ENCODE results near the gene CD1D.
"Not testable (repeated sequence)": the region's sequence is repeated elsewhere in the genome, so short reads cannot be mapped to it uniquely, and the experiment has no call there.

CD1D gene

DNA sequence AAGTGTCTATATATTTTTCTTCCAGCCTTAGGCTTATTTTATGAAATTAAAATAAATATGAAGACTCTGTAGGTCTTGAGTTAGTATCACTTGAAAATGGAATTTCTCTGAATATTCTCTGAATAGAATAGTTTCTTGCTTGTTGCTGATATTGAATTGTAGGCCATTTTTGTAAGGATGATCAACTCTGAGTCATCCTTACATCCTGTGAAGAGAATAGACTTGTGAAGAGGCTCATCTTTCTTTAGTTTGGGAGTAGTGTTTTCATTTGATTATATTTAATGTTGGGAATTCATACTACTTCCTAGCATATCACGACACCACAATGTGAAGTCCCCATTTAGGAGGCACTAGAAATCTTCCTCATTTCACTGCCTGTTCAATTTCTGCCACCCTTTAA is 27.5 kb upstream of the CD1D start:
- Histone ChIP-seq H3K9me3 (ENCODE audit: control insufficient read depth, low read length) (no peaks in the 10 kb centered on the region), H3K4me3 (ENCODE audit: low read length) (no peak overlapping the region), H3K27me3 (ENCODE audit: control insufficient read depth, insufficient read depth, low read length) (peaks cover 3% of the 10 kb centered on the region), H3K36me3 (ENCODE audit: control insufficient read depth, insufficient read depth, low read length) (no peaks in the 10 kb centered on the region), H3K4me1 (ENCODE audit: control insufficient read depth, insufficient read depth, low read length) (no peaks in the 10 kb centered on the region), H3K9ac (ENCODE audit: low read length) (no peak overlapping the region)

DNA sequence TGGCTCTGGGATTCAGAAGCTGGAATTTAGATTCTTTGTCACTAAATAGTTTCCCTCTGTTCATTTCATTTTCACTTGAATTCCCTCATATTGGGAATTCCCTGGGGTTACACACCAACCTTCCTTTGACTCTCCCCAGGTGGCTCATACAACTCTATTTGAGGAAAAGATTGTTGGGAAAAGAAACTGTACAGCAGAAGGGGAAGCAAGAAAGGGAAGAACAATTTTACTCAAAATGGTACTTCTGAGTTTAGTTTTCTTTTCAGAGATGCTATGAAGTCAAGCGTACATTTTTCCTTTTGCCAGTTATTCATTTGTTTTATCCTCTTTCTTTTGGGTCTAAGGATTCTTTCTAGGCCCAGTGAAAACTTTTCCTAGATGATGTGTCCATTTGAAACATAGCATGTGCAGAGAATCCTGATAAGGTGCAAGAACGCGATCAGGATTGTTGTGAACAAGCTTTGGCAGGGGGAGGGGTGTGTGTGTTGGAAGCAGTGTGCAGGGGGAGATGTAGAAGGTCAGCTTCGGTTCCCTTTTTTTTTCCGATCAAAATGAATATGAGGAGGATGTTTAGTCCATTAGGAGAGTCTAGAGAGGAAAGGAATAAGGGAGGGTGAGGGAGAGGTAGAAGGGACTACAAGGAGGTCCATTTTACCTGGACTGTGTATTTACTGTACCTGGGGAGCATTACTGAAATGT is 26.8 kb upstream of the CD1D start:
- H3K27me3 ChIP-seq (ENCODE audit: control insufficient read depth, insufficient read depth, low read length) = peaks cover 3% of the 10 kb centered on the region
- H3K9ac ChIP-seq (ENCODE audit: low read length) = no peak overlapping the region
- no peaks in the 10 kb centered on the region for H3K9me3 ChIP-seq (ENCODE audit: control insufficient read depth, low read length)
- no peaks in the 10 kb centered on the region for H3K36me3 ChIP-seq (ENCODE audit: control insufficient read depth, insufficient read depth, low read length)
- H3K4me3 ChIP-seq (ENCODE audit: low read length) = no peak overlapping the region
- no peaks in the 10 kb centered on the region for H3K4me1 ChIP-seq (ENCODE audit: control insufficient read depth, insufficient read depth, low read length)

DNA sequence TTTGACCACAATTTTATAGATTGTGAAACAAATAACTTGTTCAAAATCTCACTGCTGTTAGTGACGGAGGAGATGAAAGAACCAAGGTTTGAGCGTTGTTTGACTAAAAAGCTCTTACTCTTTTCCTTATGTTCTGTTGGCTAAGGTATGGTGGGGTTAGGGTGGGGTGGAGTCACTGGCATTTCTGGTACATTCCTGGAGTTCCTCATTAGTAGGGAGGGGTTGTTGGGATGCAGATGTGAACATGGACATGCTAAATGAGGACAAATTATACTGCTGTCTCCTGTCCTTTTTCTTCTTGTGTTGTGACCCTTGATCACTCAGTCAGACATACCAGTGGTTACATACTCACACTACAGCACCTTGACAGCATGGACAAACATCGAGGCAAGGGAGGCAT is 26.2 kb upstream of the CD1D start:
- Histone ChIP-seq H3K27me3 (ENCODE audit: control insufficient read depth, insufficient read depth, low read length) (peaks cover 3% of the 10 kb centered on the region), H3K9me3 (ENCODE audit: control insufficient read depth, low read length) (no peaks in the 10 kb centered on the region), H3K4me3 (ENCODE audit: low read length) (no peak overlapping the region), H3K9ac (ENCODE audit: low read length) (no peak overlapping the region), H3K36me3 (ENCODE audit: control insufficient read depth, insufficient read depth, low read length) (no peaks in the 10 kb centered on the region), H3K4me1 (ENCODE audit: control insufficient read depth, insufficient read depth, low read length) (no peaks in the 10 kb centered on the region)

DNA sequence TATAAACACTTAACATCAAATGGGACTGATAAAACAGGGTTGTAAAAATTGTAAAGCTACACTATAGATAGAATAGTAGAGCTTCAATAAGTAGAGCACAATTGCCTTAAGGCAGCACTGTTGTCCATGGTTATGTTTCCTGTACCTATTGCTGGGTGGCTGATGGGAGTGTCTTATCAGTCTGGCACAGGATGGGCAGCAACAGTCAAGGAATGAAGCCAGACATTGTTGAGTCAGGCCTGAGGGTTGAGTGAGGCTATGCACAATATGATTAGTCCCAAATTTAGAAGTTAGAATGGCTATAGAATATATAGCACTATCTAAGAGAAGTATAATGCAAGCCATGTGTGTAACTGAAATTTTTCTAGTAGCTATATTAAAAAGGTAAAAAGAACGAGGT is 25.0 kb upstream of the CD1D start:
- H3K27me3 ChIP-seq (ENCODE audit: control insufficient read depth, insufficient read depth, low read length) = peaks cover 3% of the 10 kb centered on the region
- H3K9ac ChIP-seq (ENCODE audit: low read length) = no peak overlapping the region
- no peaks in the 10 kb centered on the region for H3K36me3 ChIP-seq (ENCODE audit: control insufficient read depth, insufficient read depth, low read length)
- no peaks in the 10 kb centered on the region for H3K9me3 ChIP-seq (ENCODE audit: control insufficient read depth, low read length)
- H3K4me1 ChIP-seq (ENCODE audit: control insufficient read depth, insufficient read depth, low read length) = no peaks in the 10 kb centered on the region
- no peak overlapping the region for H3K4me3 ChIP-seq (ENCODE audit: low read length)

DNA sequence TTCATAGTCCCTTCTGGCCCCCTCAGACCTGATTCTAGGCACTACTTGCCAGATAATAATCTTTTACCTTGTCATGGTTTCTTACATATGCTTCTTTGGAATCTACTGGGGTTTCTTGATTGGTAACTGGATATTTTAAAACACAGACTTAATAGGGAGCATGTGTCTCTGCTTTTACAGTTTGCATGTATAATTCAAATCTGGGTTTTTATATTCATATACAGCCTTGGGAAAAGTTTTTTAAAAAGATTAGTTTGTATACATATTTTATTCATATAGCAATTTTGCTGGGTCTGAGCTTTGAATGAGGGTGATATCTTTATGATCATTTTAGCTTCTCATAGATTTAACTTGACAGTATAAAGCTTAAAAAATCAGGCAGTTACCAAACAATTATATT is 21.1 kb upstream of the CD1D start:
- Histone ChIP-seq H3K4me3 (ENCODE audit: low read length) (no peak overlapping the region), H3K9me3 (ENCODE audit: control insufficient read depth, low read length) (no peaks in the 10 kb centered on the region), H3K27me3 (ENCODE audit: control insufficient read depth, insufficient read depth, low read length) (peaks cover 3% of the 10 kb centered on the region)

DNA sequence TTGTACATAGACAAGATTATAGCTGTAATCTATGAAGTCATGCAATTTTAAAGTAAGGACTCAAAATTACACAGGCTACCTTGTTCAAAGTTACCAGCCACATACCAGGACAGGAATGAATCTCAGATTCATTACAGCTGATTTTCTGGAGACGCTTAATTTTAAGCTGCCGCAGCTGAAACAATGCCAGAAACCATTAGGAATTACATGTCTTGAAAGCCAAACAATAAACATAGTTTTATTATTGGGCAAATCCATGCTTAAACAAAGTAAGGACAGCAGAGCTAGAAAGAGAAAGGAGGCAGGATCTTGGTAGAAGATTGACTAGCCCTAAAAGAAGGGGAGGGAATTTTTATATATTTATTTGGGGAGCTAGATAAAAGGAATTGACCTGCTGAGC is 19.2 kb upstream of the CD1D start:
- no peak overlapping the region for H3K9ac ChIP-seq (ENCODE audit: low read length)
- H3K4me1 ChIP-seq (ENCODE audit: control insufficient read depth, insufficient read depth, low read length) = no peaks in the 10 kb centered on the region
- H3K4me3 ChIP-seq (ENCODE audit: low read length) = no peak overlapping the region
- H3K36me3 ChIP-seq (ENCODE audit: control insufficient read depth, insufficient read depth, low read length) = no peaks in the 10 kb centered on the region
- H3K9me3 ChIP-seq (ENCODE audit: control insufficient read depth, low read length) = no peaks in the 10 kb centered on the region
- no peaks in the 10 kb centered on the region for H3K27me3 ChIP-seq (ENCODE audit: control insufficient read depth, insufficient read depth, low read length)

More for the DNA sequence above, 21.1 kb upstream of the CD1D start:
- Histone ChIP-seq H3K36me3 (ENCODE audit: control insufficient read depth, insufficient read depth, low read length) (no peaks in the 10 kb centered on the region), H3K9ac (ENCODE audit: low read length) (no peak overlapping the region), H3K4me1 (ENCODE audit: control insufficient read depth, insufficient read depth, low read length) (no peaks in the 10 kb centered on the region)

DNA sequence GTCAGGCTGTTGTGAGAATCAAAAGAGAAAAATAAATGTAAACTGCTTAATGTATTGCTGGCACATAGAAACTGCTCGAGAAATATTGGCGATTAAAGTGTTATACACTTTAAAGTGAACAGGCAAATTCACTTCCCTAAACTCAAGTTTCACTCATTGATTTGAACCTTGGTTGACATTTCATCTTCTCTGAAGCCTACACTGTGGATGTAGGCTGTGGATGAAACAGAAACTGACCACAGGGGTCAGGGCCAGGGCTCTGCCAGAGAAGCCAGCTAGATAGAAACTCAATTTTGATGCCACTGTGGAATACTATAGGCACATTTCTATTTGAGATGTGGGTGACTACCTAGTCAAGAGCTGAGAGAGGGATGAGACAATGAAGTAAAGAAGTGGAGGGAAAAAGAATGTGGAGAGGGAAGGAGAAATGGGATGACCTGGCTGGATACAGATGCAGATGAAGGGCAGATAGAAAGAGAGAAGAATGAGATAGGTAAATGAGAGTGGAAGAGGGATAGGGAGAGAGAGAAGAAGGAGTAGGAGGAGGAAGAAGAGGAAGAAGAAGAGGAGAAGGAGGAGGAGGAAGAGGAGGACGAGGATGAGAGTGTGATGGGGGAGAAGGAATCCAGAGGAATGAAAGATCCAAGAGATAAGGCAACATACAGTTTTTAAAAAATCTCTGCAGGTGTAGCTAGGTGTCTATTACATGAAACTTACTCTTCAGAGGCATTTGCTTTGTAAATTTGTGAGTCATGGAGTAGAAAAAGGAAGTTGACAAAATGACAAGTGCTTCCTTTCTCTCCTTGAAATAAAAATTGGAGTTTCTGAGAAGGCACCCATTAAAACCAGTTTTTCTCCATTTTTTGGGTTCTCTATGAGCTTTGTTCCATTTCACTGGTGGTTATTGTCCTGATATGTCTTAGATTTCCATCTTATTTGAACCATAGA is 17.4 kb upstream of the CD1D start:
- H3K36me3 ChIP-seq (ENCODE audit: control insufficient read depth, insufficient read depth, low read length) = no peaks in the 10 kb centered on the region
- no peaks in the 10 kb centered on the region for H3K27me3 ChIP-seq (ENCODE audit: control insufficient read depth, insufficient read depth, low read length)
- H3K9ac ChIP-seq (ENCODE audit: low read length) = no peak overlapping the region
- no peaks in the 10 kb centered on the region for H3K4me1 ChIP-seq (ENCODE audit: control insufficient read depth, insufficient read depth, low read length)
- H3K9me3 ChIP-seq (ENCODE audit: control insufficient read depth, low read length) = no peaks in the 10 kb centered on the region
- no peak overlapping the region for H3K4me3 ChIP-seq (ENCODE audit: low read length)

DNA sequence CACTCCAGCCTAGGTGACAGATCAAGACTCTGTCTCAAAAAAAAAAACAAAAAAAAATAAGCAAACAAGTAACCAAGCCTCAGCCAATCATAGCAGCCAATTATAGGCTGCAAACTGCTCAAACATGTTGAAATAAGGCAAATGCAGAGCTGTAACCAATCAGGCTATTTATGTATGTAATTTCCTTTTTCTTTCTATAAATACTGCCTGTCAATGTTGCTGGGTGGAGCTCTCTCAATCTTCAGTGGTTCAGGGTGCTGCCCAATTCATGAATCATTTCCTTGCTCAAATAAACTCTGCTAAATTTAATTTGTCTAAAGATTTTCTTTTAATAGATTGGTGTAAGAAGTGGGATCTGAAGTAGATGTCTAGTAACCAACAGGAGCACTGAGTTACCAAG is 11.6 kb upstream of the CD1D start:
- H3K36me3 ChIP-seq (ENCODE audit: control insufficient read depth, insufficient read depth, low read length) = no peaks in the 10 kb centered on the region
- H3K27me3 ChIP-seq (ENCODE audit: control insufficient read depth, insufficient read depth, low read length) = no peaks in the 10 kb centered on the region
- no peak overlapping the region for H3K4me3 ChIP-seq (ENCODE audit: low read length)

DNA sequence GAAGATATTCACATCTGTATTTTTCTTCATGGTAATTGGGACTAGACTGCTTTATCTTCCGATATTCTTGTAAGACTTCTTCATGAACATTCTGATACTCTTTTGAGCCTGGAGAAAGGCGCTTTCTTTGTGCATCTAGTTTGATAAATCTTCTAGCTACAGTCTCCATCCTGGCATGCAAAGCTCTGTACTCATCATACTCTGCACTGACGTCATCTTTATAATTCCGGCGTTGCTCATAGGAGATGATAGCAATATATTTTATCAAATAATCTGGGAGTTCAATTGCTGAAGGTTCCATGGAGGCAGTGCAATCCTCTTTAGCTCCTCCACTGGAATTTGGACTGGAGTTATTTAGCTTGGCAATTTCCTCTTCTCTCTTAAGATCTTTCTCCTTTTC is 4.8 kb upstream of the CD1D start:
- H3K9ac ChIP-seq (ENCODE audit: low read length); H3K36me3 ChIP-seq (ENCODE audit: control insufficient read depth, insufficient read depth, low read length); H3K4me3 ChIP-seq (ENCODE audit: low read length); H3K4me1 ChIP-seq (ENCODE audit: control insufficient read depth, insufficient read depth, low read length); H3K9me3 ChIP-seq (ENCODE audit: control insufficient read depth, low read length): not testable (repeated sequence)
- peaks cover 24% of the 10 kb centered on the region for H3K27me3 ChIP-seq (ENCODE audit: control insufficient read depth, insufficient read depth, low read length)

More for the DNA sequence above, 11.6 kb upstream of the CD1D start:
- H3K9ac ChIP-seq (ENCODE audit: low read length) = no peak overlapping the region
- H3K4me1 ChIP-seq (ENCODE audit: control insufficient read depth, insufficient read depth, low read length) = no peaks in the 10 kb centered on the region
- H3K9me3 ChIP-seq (ENCODE audit: control insufficient read depth, low read length) = no peaks in the 10 kb centered on the region

DNA sequence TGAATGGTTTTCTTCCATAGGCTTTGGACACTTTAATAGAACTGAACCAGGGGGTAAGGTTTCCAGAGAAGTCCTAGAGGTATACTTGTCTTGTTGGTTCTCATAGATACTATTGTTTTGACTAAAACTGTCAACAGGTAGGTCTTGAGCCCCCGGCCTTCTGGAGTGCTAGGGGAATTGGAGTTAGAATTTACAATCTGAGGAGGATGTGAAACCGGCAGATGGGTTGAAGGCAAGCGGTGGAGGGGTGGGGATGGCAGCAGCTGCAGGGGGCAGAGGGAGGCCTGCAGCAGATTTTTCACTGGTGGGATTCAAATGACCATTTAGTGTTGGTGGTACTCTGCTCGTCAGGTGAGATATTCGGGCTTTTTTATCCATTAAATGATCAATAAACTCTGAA is 4.3 kb upstream of the CD1D start:
- Histone ChIP-seq H3K36me3 (ENCODE audit: control insufficient read depth, insufficient read depth, low read length) (no peaks in the 10 kb centered on the region), H3K27me3 (ENCODE audit: control insufficient read depth, insufficient read depth, low read length) (peaks cover 29% of the 10 kb centered on the region), H3K4me1 (ENCODE audit: control insufficient read depth, insufficient read depth, low read length) (peaks cover 2% of the 10 kb centered on the region), H3K9ac (ENCODE audit: low read length) (no peak overlapping the region), H3K4me3 (ENCODE audit: low read length) (no peak overlapping the region), H3K9me3 (ENCODE audit: control insufficient read depth, low read length) (no peaks in the 10 kb centered on the region)

DNA sequence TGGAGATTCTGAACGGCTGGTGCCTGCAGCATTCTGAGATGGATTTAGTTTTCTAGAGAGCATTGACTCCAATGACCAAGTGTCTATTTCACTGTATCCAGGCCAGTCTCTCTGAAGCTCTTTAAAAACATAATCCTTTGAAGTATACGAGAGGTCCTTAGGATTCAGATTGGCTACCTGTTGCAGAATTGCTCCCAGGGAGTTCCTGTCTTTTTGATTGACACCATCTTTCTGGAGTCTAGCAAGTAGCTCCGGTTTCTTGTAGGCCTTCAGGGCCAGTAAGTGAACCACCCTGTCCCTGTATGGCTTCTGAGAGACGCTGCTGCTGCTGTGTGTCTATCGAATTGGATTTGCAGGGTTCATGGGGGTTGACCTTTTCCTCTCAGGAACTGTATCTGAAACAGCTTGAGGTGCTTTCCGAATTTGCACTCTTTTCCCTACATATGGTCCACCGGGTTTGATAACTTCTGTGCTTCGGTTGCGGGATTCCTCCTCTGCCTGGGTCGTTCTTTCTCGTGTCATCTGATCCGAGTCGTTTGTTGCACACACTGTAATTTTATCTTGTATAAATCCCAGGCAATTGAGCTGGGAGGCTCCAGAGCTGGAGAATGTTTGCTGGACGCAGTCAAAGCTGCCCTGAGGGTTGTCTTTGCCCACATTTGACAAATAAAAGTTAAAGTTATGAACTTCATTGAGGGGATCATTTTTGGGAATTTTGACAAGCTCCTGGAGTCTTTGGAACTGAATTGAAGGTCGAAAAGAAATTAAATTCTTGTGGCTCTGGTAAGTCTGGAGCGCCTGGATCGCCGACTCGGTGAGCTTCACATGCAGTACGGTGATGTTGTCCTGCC is 3.6 kb upstream of the CD1D start:
- H3K9me3 ChIP-seq (ENCODE audit: control insufficient read depth, low read length); H3K36me3 ChIP-seq (ENCODE audit: control insufficient read depth, insufficient read depth, low read length); H3K4me1 ChIP-seq (ENCODE audit: control insufficient read depth, insufficient read depth, low read length); H3K4me3 ChIP-seq (ENCODE audit: low read length); H3K9ac ChIP-seq (ENCODE audit: low read length): not testable (repeated sequence)
- peaks cover 35% of the 10 kb centered on the region for H3K27me3 ChIP-seq (ENCODE audit: control insufficient read depth, insufficient read depth, low read length)
